H1 (cell line): ENCODE measurements around the gene MRAP2. TPM values are rescaled to one million over a fixed set of nuclear protein-coding genes. Genes with fewer than 3 reads are reported as not detected.

Source experiments
- BCL11A ChIP-seq, 2 experiments: IDR thresholded peaks; one replicate each; pipeline ENCODE4 v1.6.1; 2011; ENCODE audit warnings: low read depth in 2 of 2, low read length in 2 of 2, mild to moderate bottlenecking in 2 of 2
- GABPA ChIP-seq: IDR thresholded peaks from 2 replicates; pipeline ENCODE4 v1.6.1; 2011; ENCODE audit warnings: mild to moderate bottlenecking, low read length, moderate library complexity, borderline replicate concordance; ENCODE audit not compliant: insufficient read depth
- polyA plus RNA-seq, 7 experiments: library from polyadenylated mRNA; depleted of rRNA in 3 of 7; stranded (reverse) in 5 of 7; unstranded in 2 of 7; fragments of >200 nt in 5 of 7; fragments of 200-250 nt in 2 of 7; gene quantifications; 1 replicate in 5 of 7; 2 replicates in 1 of 7; 4 replicates in 1 of 7; pipeline versions ENCODE4 v1.2.1 to v1.2.3, GENCODE V29; 2011 to 2013; ENCODE audit warnings: missing spikeins in 2 of 7, mixed read lengths in 2 of 7
- total RNA-seq: library from RNA; stranded (reverse); fragmentation: NEBNext Ultra II Directional; extraction: Animal tissue kit (Norgen Biotek cat#: 25700); gene quantifications from 2 replicates; pipeline ENCODE4 v1.2.1, GENCODE V29; 2021
- TF ChIP-seq, protein P1 (sequence below): fragments of 300-600 bp; sonication (generic); IDR thresholded peaks from 2 replicates; pipeline ENCODE4 v1.7.1; 2012; ENCODE audit warnings: low read length, moderate library complexity, mild to moderate bottlenecking, inconsistent platforms; ENCODE audit not compliant: insufficient replicate concordance

MRAP2 gene
- total and polyA plus RNA-seq, 2 of the 8 experiments (the other 6 are each of a cell fraction or from before 2014, with no cell fraction given), result 5.0 to 11.0 TPM

DNA sequence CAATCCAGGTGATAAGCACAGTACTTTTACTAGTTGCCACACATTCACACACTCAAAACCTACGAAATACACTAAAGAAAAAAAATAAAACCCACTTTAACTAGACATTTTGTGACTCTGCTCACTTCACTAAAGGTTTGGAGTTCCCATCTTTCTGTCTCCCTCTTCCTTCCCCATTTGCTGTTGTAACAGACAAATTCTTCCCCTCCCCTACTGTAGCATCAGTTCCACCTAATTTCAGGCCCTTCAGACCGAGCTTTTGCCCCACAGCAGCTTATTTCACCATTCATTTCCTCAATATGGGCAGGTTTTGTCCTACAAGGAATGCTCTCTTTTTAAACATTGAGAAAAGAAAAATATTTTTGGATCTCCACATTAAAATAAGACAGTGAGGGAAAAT is 31.3 kb upstream of the MRAP2 start (continued):
- TF ChIP-seq, protein P1, sequence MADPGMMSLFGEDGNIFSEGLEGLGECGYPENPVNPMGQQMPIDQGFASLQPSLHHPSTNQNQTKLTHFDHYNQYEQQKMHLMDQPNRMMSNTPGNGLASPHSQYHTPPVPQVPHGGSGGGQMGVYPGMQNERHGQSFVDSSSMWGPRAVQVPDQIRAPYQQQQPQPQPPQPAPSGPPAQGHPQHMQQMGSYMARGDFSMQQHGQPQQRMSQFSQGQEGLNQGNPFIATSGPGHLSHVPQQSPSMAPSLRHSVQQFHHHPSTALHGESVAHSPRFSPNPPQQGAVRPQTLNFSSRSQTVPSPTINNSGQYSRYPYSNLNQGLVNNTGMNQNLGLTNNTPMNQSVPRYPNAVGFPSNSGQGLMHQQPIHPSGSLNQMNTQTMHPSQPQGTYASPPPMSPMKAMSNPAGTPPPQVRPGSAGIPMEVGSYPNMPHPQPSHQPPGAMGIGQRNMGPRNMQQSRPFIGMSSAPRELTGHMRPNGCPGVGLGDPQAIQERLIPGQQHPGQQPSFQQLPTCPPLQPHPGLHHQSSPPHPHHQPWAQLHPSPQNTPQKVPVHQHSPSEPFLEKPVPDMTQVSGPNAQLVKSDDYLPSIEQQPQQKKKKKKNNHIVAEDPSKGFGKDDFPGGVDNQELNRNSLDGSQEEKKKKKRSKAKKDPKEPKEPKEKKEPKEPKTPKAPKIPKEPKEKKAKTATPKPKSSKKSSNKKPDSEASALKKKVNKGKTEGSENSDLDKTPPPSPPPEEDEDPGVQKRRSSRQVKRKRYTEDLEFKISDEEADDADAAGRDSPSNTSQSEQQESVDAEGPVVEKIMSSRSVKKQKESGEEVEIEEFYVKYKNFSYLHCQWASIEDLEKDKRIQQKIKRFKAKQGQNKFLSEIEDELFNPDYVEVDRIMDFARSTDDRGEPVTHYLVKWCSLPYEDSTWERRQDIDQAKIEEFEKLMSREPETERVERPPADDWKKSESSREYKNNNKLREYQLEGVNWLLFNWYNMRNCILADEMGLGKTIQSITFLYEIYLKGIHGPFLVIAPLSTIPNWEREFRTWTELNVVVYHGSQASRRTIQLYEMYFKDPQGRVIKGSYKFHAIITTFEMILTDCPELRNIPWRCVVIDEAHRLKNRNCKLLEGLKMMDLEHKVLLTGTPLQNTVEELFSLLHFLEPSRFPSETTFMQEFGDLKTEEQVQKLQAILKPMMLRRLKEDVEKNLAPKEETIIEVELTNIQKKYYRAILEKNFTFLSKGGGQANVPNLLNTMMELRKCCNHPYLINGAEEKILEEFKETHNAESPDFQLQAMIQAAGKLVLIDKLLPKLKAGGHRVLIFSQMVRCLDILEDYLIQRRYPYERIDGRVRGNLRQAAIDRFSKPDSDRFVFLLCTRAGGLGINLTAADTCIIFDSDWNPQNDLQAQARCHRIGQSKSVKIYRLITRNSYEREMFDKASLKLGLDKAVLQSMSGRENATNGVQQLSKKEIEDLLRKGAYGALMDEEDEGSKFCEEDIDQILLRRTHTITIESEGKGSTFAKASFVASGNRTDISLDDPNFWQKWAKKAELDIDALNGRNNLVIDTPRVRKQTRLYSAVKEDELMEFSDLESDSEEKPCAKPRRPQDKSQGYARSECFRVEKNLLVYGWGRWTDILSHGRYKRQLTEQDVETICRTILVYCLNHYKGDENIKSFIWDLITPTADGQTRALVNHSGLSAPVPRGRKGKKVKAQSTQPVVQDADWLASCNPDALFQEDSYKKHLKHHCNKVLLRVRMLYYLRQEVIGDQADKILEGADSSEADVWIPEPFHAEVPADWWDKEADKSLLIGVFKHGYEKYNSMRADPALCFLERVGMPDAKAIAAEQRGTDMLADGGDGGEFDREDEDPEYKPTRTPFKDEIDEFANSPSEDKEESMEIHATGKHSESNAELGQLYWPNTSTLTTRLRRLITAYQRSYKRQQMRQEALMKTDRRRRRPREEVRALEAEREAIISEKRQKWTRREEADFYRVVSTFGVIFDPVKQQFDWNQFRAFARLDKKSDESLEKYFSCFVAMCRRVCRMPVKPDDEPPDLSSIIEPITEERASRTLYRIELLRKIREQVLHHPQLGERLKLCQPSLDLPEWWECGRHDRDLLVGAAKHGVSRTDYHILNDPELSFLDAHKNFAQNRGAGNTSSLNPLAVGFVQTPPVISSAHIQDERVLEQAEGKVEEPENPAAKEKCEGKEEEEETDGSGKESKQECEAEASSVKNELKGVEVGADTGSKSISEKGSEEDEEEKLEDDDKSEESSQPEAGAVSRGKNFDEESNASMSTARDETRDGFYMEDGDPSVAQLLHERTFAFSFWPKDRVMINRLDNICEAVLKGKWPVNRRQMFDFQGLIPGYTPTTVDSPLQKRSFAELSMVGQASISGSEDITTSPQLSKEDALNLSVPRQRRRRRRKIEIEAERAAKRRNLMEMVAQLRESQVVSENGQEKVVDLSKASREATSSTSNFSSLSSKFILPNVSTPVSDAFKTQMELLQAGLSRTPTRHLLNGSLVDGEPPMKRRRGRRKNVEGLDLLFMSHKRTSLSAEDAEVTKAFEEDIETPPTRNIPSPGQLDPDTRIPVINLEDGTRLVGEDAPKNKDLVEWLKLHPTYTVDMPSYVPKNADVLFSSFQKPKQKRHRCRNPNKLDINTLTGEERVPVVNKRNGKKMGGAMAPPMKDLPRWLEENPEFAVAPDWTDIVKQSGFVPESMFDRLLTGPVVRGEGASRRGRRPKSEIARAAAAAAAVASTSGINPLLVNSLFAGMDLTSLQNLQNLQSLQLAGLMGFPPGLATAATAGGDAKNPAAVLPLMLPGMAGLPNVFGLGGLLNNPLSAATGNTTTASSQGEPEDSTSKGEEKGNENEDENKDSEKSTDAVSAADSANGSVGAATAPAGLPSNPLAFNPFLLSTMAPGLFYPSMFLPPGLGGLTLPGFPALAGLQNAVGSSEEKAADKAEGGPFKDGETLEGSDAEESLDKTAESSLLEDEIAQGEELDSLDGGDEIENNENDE, result no peak
- TF ChIP-seq BCL11A (IDR thresholded peaks at IDR 0.05; ENCODE audit: low read depth in 2 of 2, low read length in 2 of 2) (no peak), GABPA (peak; percentile 45; the same call in 1 of the 2 replicates)
